IMR-90 (cell line): ENCODE data around the gene ECT2. TPM values are rescaled to one million over a fixed set of nuclear protein-coding genes. Genes with fewer than 3 reads are reported as not detected.

Experiments
- ATAC-seq: fragments of 200-7000 bp; cut with Tn5 transposase; 2 replicates; pipeline ENCODE4 v1.9.1; 2020; ENCODE audit warnings: low read depth, mild to moderate bottlenecking, moderate library complexity
- BruUV-seq: library from RNA; stranded (reverse); fragments of 400-500 nt; replicated peaks from 2 replicates; lab custom pipeline; 2021; lab: Mats Ljungman, UMichigan
- CTCF ChIA-PET: fragments of 300-600 bp; formaldehyde crosslinking; extraction: SDS; loops from one replicate; lab custom pipeline; 2021; ENCODE audit warnings: antibody characterized with exemption; lab: Yijun Ruan, JAX
- POLR2A ChIA-PET: fragments of 300-600 bp; sonication (Branson Sonifier 250); formaldehyde crosslinking; loops from one replicate; lab custom pipeline; 2022; ENCODE audit warnings: antibody characterized with exemption; ENCODE audit not compliant: unreplicated experiment; lab: Charles Lee
- DNase-seq: peaks from one replicate; pipeline ENCODE4 v3.0.0; 2013
- H2AFZ ChIP-seq: replicated peaks from 2 replicates; pipeline ENCODE3; 2013; ENCODE audit warnings: low read length, mild to moderate bottlenecking; ENCODE audit not compliant: poor library complexity
- H2AK5ac ChIP-seq: 2 replicates; pipeline ENCODE4 v1.6.1; 2013; ENCODE audit warnings: low read depth, low read length, inconsistent platforms
- H2AK9ac ChIP-seq: replicated peaks from 2 replicates; pipeline ENCODE3; 2013; ENCODE audit warnings: mild to moderate bottlenecking, low read depth, low read length, moderate library complexity; ENCODE audit not compliant: poor library complexity
- H2BK120ac ChIP-seq: 2 replicates; pipeline ENCODE4 v1.6.1; 2013; ENCODE audit warnings: low read depth, low read length, inconsistent platforms
- H2BK15ac ChIP-seq: 3 replicates; pipeline ENCODE4 v1.6.1; 2013; ENCODE audit warnings: low read depth, low read length, inconsistent platforms
- H2BK20ac ChIP-seq: 2 replicates; pipeline ENCODE4 v1.6.1; 2013; ENCODE audit warnings: low read depth, mild to moderate bottlenecking, inconsistent platforms, low read length, moderate library complexity
- H2BK5ac ChIP-seq: 2 replicates; pipeline ENCODE4 v1.6.1; 2013; ENCODE audit warnings: mild to moderate bottlenecking, low read depth, low read length, inconsistent platforms; ENCODE audit not compliant: poor library complexity, severe bottlenecking
- H3K14ac ChIP-seq: replicated peaks from 2 replicates; pipeline ENCODE4 v1.6.1; 2013; ENCODE audit warnings: low read depth, low read length, inconsistent platforms
- H3K18ac ChIP-seq: 2 replicates; pipeline ENCODE4 v1.6.1; 2013; ENCODE audit warnings: low read depth, low read length, control low read depth
- H3K23ac ChIP-seq: 2 replicates; pipeline ENCODE4 v1.6.1; 2013; ENCODE audit warnings: low read depth, low read length, inconsistent platforms
- H3K27ac ChIP-seq: 2 replicates; pipeline ENCODE4 v1.5.1; 2013; ENCODE audit warnings: mild to moderate bottlenecking, control low read depth, low read length; ENCODE audit not compliant: insufficient read depth
- H3K27me3 ChIP-seq: 2 replicates; pipeline ENCODE4 v1.6.1; 2013; ENCODE audit warnings: low read length; ENCODE audit not compliant: control insufficient read depth, insufficient read depth
- H3K36me3 ChIP-seq: 2 replicates; pipeline ENCODE4 v1.6.1; 2013; ENCODE audit warnings: low read length, mixed read lengths; ENCODE audit not compliant: control insufficient read depth, insufficient read depth
- H3K4ac ChIP-seq: 2 replicates; pipeline ENCODE4 v1.6.1; 2013; ENCODE audit warnings: low read depth, low read length, inconsistent platforms
- H3K4me1 ChIP-seq: 2 replicates; pipeline ENCODE4 v1.6.1; 2013; ENCODE audit warnings: low read length, mixed read lengths; ENCODE audit not compliant: control insufficient read depth, insufficient read depth
- H3K4me2 ChIP-seq: 2 replicates; pipeline ENCODE4 v1.6.1; 2013; ENCODE audit warnings: low read depth, mild to moderate bottlenecking, control low read depth, low read length, moderate library complexity
- H3K4me3 ChIP-seq: 2 replicates; pipeline ENCODE4 v1.5.1; 2013; ENCODE audit warnings: low read depth, mild to moderate bottlenecking, control low read depth, low read length, moderate library complexity; ENCODE audit not compliant: insufficient read depth
- H3K56ac ChIP-seq: 2 replicates; pipeline ENCODE4 v1.6.1; 2013; ENCODE audit warnings: low read length, inconsistent platforms; ENCODE audit not compliant: insufficient read depth; ENCODE audit errors: extremely low read depth
- H3K79me1 ChIP-seq, 2 experiments: 2 replicates each; pipeline ENCODE4 v1.6.1; 2013; ENCODE audit warnings: low read length in 2 of 2, inconsistent platforms in 1 of 2, low read depth in 1 of 2
- H3K9ac ChIP-seq: 2 replicates; pipeline ENCODE4 v1.6.1; 2013; ENCODE audit warnings: low read depth, low read length, control low read depth
- H3K9me1 ChIP-seq: 2 replicates; pipeline ENCODE4 v1.6.1; 2013; ENCODE audit warnings: low read length, inconsistent platforms; ENCODE audit not compliant: insufficient read depth
- H3K9me3 ChIP-seq: 2 replicates; pipeline ENCODE4 v1.6.1; 2013; ENCODE audit warnings: low read length; ENCODE audit not compliant: control insufficient read depth, insufficient read depth
- H4K20me1 ChIP-seq: 2 replicates; pipeline ENCODE4 v1.6.1; 2013; ENCODE audit warnings: low read length, inconsistent platforms; ENCODE audit not compliant: insufficient read depth
- H4K5ac ChIP-seq: 2 replicates; pipeline ENCODE4 v1.6.1; 2013; ENCODE audit warnings: mild to moderate bottlenecking, low read depth, low read length, control low read depth
- H4K8ac ChIP-seq, 2 experiments: 2 replicates each; pipeline ENCODE4 v1.6.1; 2013; ENCODE audit warnings: low read depth in 2 of 2, low read length in 2 of 2, control low read depth in 1 of 2, inconsistent platforms in 1 of 2
- H4K91ac ChIP-seq: 2 replicates; pipeline ENCODE4 v1.6.1; 2013; ENCODE audit warnings: low read depth, low read length, inconsistent platforms; ENCODE audit not compliant: insufficient read depth
- BHLHE40 ChIP-seq: fragments of 150-350 bp; IDR thresholded peaks from 2 replicates; pipeline ENCODE4 v1.6.1; 2016; ENCODE audit warnings: mild to moderate bottlenecking, low read depth, low read length
- CEBPB ChIP-seq: IDR thresholded peaks from 2 replicates; pipeline ENCODE4 v1.6.1; 2012; ENCODE audit warnings: low read depth, low read length, improper control_type of control experiment
- CHD1 ChIP-seq: IDR thresholded peaks from 2 replicates; pipeline ENCODE4 v1.6.1; 2012; ENCODE audit warnings: low read depth, low read length, improper control_type of control experiment
- CTCF ChIP-seq: conservative IDR thresholded peaks from 2 replicates; pipeline ENCODE4 v1.5.1; 2012; ENCODE audit warnings: mild to moderate bottlenecking, low read depth, low read length, improper control_type of control experiment
- ELK1 ChIP-seq: fragments of 150-350 bp; IDR thresholded peaks from 2 replicates; pipeline ENCODE4 v1.6.1; 2016; ENCODE audit warnings: low read depth, mild to moderate bottlenecking, low read length, moderate library complexity, borderline replicate concordance
- FOS ChIP-seq: fragments of 150-350 bp; IDR thresholded peaks from 2 replicates; pipeline ENCODE4 v1.6.1; 2016; ENCODE audit warnings: low read depth, low read length
- MAFK ChIP-seq: IDR thresholded peaks from 2 replicates; pipeline ENCODE4 v1.6.1; 2012; ENCODE audit warnings: low read depth, low read length, improper control_type of control experiment
- MAZ ChIP-seq: IDR thresholded peaks from 2 replicates; pipeline ENCODE4 v1.6.1; 2012; ENCODE audit warnings: low read depth, mild to moderate bottlenecking, low read length, improper control_type of control experiment, moderate library complexity, borderline replicate concordance
- MXI1 ChIP-seq: IDR thresholded peaks from 2 replicates; pipeline ENCODE4 v1.6.1; 2012; ENCODE audit warnings: low read depth, mild to moderate bottlenecking, low read length, moderate library complexity, borderline replicate concordance
- NFE2L2 ChIP-seq: fragments of 150-350 bp; IDR thresholded peaks from 2 replicates; pipeline ENCODE4 v1.6.1; 2016; ENCODE audit warnings: low read depth, mild to moderate bottlenecking, low read length
- POLR2A ChIP-seq: IDR thresholded peaks from 2 replicates; pipeline ENCODE4 v1.6.1; 2012; ENCODE audit warnings: mild to moderate bottlenecking, low read depth, low read length
- RAD21 ChIP-seq: IDR thresholded peaks from 2 replicates; pipeline ENCODE4 v1.6.1; 2012; ENCODE audit warnings: low read length, improper control_type of control experiment
- RCOR1 ChIP-seq: IDR thresholded peaks from 2 replicates; pipeline ENCODE4 v1.6.1; 2012; ENCODE audit warnings: mild to moderate bottlenecking, low read length, improper control_type of control experiment; ENCODE audit not compliant: insufficient replicate concordance
- RFX5 ChIP-seq: IDR thresholded peaks from 2 replicates; pipeline ENCODE4 v1.8.0; 2012; ENCODE audit warnings: low read depth, mild to moderate bottlenecking, low read length, moderate library complexity
- SMC3 ChIP-seq: fragments of 150-350 bp; IDR thresholded peaks from 2 replicates; pipeline ENCODE4 v1.6.1; 2016; ENCODE audit warnings: low read depth, mild to moderate bottlenecking, antibody characterized with exemption, low read length, moderate library complexity
- USF2 ChIP-seq: fragments of 150-350 bp; IDR thresholded peaks from 2 replicates; pipeline ENCODE4 v1.6.1; 2017; ENCODE audit warnings: mild to moderate bottlenecking, antibody characterized with exemption, low read length, low read depth
- WGBS, 2 experiments: methylation state at CpG; one replicate each; pipeline versions ENCODE4 v1.1.5 to v1.1.7; 2013; ENCODE audit warnings: missing lambda C conversion rate in 2 of 2; ENCODE audit not compliant: insufficient read length in 1 of 2; ENCODE audit errors: extremely low coverage in 2 of 2; 5-methylcytosine and 5-hydroxymethylcytosine counted together
- dilution Hi-C: fragments of 300-500 bp; cut with HindIII; formaldehyde crosslinking; loops from one replicate; pipeline ENCODE4 v1.14.3; 2018; ENCODE audit warnings: low sequenced_read_pairs; ENCODE audit not compliant: unreplicated experiment
- in situ Hi-C: fragments of 300-500 bp; cut with MboI; formaldehyde crosslinking; loops from 3 replicates; pipeline ENCODE4 v1.14.3; 2019; ENCODE audit warnings: low sequenced_read_pairs, inconsistent platforms, mixed read lengths
- intact Hi-C: fragments of 100-400 bp; cut with micrococcal nuclease; formaldehyde crosslinking; loops from 2 replicates; pipeline ENCODE4 v1.10.0; 2022
- polyA plus RNA-seq, 3 experiments: library from polyadenylated mRNA; depleted of rRNA; stranded (reverse); fragments of >200 nt; gene quantifications; 2 replicates each; pipeline ENCODE4 v1.2.3, GENCODE V29; 2012; ENCODE audit warnings: low replicate concordance in 1 of 3
- total RNA-seq: library from RNA; depleted of rRNA; stranded (reverse); fragments of >200 nt; gene quantifications from 2 replicates; pipeline ENCODE4 v1.2.3, GENCODE V29; 2012

ECT2 gene
- total and polyA plus RNA-seq, 2 of the 4 experiments (the other 2 are of a cell fraction) = 18.1 to 37.8 TPM

GRCh38 chr3:172840913-172841312 lies 90.4 kb downstream of the ECT2 start:
- TF ChIP-seq FOS (no peak), MAZ (no peak), SMC3 (no peak), CHD1 (no peak), CTCF (no peak), RAD21 (no peak), CEBPB (no peak), BHLHE40 (no peak), RCOR1 (no peak), ELK1 (no peak), MAFK (no peak), POLR2A (no peak), MXI1 (no peak), RFX5 (no peak), USF2 (no peak), NFE2L2 (no peak)
- ATAC-seq = no peak
- H4K91ac ChIP-seq = no peak overlapping the region
- no peak overlapping the region for H3K27ac ChIP-seq
- no peak overlapping the region for H2AFZ ChIP-seq
- no peak overlapping the region for H3K4ac ChIP-seq
- no peaks in the 10 kb centered on the region for H3K79me1 ChIP-seq
- no peak overlapping the region for H3K9ac ChIP-seq
- H3K4me1 ChIP-seq = no peaks in the 10 kb centered on the region
- ChIA-PET CTCF (no interaction called here), POLR2A (no interaction called here)
- H2BK120ac ChIP-seq = no peak overlapping the region
- H2BK20ac ChIP-seq = no peak overlapping the region
- no peaks in the 10 kb centered on the region for H4K20me1 ChIP-seq
- in situ Hi-C loops = no loop called here
- no peaks in the 10 kb centered on the region for H3K9me1 ChIP-seq
- dilution Hi-C loops = no loop called here
- no peak for DNase-seq
- no peak overlapping the region for H3K18ac ChIP-seq
- intact Hi-C loops = no loop called here
- no peak overlapping the region for H3K23ac ChIP-seq
- H3K4me3 ChIP-seq = no peak overlapping the region
- no peak overlapping the region for H2BK15ac ChIP-seq
- H3K4me2 ChIP-seq = no peak overlapping the region
- H2AK9ac ChIP-seq = no peak overlapping the region
- no peak overlapping the region for H2BK5ac ChIP-seq
- no peak overlapping the region for H4K5ac ChIP-seq
- no peak overlapping the region for H3K14ac ChIP-seq
- no peak overlapping the region for H2AK5ac ChIP-seq
- WGBS, 2 experiments = no CpG with 5 or more reads among the region's 4 CpGs
- peaks cover 13% of the 10 kb centered on the region for H3K27me3 ChIP-seq
- H3K9me3 ChIP-seq = no peaks in the 10 kb centered on the region
- no peak overlapping the region for H3K56ac ChIP-seq
- no TSS peak for BruUV-seq
- H4K8ac ChIP-seq = no peak overlapping the region
- no peaks in the 10 kb centered on the region for H3K36me3 ChIP-seq
